ENCODE results near the gene C3orf52. TPM values are rescaled to one million over a fixed set of nuclear protein-coding genes. Genes with fewer than 3 reads are reported as not detected.

C3orf52 gene
- total RNA-seq, 2 donors from 2014 or later, result 35.7 to 35.8 TPM

DNA sequence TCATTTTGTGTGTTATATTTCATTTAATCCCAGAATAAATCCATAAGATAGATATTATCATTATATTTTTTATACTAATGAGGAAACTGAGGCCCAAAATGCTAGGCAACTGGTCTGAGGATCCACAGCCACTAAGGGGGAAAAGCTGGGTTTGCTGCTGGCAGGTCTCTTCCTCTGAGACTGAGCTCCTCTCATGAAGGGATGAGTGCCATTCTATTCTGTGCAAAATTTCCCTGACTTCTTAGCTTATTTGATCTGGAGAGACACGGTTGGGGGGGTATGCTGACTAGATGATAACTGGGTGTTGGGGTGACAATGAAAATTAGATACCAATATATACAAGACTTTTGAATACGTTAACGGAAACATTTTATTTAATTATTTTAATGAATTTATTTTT is 44.9 kb downstream of the C3orf52 start:
- intact Hi-C loops (cut with DNase I, micrococcal nuclease), result loop anchor here in 1 of 2 donors (10.0 kb wide), 1 partner anchor 384 kb away; no protein-coding TSS in a partner anchor
- DNase-seq (no peak), ATAC-seq (no peak)

DNA sequence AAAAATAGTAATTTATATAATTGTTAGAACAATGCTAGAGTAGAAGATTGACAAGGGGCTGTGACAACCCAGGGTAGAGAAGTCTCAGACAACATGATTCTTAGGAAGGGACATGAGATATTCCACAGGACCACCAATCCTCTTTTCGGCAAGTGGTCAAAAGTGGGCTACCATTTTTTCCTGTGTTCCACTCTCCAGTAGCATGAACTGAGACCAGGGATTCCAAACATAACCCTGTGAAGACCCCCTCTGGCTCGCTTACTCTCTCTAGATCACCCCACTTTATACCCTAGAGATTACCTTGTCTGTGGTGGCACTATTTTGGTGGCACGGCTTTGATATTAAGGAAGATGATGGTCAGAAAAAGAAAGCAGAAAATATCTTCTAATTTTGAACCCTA is 45.9 kb downstream of the C3orf52 start:
- intact Hi-C loops (cut with DNase I, micrococcal nuclease), result loop anchor here in 1 of 2 donors (10.0 kb wide), 1 partner anchor 383 kb away; no protein-coding TSS in a partner anchor
- ATAC-seq (no peak), DNase-seq (no peak)

DNA sequence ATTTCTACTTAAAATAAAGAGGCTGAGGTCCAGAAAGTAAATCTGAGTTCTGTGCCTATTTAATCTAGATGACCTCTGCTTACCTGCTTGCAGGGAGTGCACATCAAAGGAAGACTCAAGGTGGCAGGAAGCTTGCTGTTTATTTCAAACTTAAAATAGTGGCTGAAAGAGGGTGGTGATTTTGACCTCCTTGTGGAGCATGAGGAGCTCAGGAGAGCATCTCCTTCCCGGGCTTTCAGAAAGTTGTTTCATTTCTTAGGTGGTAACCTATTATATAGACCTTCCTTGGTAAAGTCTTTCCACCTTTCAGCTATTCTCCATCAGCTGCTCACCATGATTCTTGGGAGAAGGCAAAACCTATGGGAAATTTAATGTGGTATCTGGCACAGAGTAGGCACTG is 46.4 kb downstream of the C3orf52 start:
- no peak for DNase-seq
- ATAC-seq, result no peak
- intact Hi-C loops (cut with DNase I, micrococcal nuclease), result loop anchor here in 1 of 2 donors (10.0 kb wide), 1 partner anchor 382 kb away; no protein-coding TSS in a partner anchor

DNA sequence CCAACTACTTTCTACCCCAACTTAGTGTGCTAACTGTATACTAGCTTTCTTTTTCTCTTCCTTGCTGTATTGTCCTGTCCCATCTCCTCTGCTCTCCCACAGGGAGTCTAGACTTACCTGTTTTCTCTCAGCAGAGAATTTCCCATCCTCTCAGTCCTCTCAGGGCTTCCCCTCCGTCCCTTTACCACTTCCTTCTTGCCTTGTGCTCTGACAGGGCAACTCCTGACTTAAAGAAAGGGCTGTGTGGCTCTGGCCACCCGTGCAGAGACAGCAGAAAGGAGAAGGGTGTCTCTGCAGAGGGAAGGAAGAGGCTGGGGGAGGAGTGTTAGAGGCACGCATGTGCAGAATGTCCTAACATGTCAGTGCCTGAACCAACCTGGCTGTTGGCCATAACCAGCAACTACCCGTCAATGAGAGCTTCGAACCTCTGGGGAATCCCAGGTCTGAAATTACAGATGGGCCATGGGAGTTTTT is 46.8 kb downstream of the C3orf52 start, which contains the start of gene GCSAM:
TSS of gene GCSAM (minus strand) at position 274 of the 474 bp plus-strand sequence. CDS start at position 146, 128 bp downstream.
- intact Hi-C loops (cut with DNase I, micrococcal nuclease), result loop anchor here in 1 of 2 donors (10.0 kb wide), 1 partner anchor 382 kb away; no protein-coding TSS in a partner anchor
- peak; percentile 43 to 55 for DNase-seq
- peak; percentile 33 for ATAC-seq

DNA sequence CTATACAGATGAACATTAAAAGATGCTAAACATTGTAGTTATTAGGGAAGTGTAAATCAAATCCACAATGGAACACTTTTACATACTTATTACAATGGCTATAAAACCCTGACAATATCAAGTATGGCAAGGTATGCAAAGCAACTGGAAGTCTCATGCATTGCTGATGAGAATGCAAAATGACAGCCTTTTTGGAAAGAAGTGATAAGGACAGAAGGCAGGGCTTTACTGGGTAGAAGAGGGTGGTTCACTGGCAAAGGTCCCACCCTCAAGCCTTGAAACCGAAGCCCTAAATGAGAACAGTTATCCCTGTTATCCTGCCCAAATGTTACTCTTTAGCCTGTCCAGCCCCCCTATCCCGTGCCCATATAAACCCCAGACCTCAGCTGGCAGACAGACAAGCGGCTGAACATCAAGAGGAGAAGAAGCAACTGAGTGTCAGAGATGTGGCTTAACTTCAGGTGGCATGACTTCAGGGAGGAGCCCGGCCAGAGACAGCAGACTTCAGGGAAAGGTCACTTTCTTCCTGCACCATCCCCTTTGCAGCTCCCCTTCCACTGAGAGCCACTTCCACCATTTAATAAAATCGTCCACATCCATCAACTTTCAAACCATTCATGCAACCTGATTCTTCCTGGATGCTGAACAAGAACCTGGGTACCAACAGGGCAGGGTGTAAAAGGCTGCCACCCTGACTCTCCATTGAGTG is 47.6 kb downstream of the C3orf52 start:
- intact Hi-C loops (cut with DNase I, micrococcal nuclease), result loop anchor here in 1 of 2 donors (10.0 kb wide), 1 partner anchor 381 kb away; no protein-coding TSS in a partner anchor
- no peak for ATAC-seq
- no peak for DNase-seq

DNA sequence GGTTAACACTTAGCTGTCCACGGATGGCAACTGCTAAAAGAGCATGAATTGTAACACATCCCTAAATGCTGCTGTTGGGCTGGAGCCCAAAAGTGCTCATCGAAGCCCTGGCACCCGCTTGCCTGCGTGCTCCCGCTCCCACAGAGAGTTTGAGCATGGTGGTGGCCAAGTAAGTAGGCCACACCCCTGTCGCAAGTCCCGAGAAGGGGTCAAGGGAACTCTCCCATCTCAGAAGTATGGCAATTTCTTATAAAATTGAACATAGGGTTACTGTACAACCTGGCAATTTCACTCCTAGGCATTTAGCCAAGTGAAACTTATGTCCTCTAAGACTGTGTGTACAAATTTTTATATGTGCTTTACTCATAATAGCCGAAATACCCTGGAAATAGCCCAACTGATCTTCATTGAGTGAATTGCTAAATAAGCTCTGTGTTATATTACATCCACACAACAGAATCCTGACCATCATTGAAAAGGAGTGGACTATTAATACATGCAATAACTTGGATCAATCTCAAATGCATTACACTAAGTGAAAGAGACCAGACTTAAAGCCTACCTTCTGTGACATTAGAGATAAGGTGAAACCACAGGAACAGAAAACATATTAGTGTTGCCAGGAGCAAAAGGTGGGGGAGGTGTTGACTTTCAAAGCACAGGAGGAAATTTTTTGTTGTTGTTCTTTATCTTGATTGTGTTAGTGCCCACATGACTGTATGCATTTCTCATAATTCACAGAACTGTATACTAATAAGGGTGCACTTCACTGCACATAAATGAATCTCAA is 48.3 kb downstream of the C3orf52 start:
- DNase-seq, result no peak
- ATAC-seq, result peak; percentile 38
- intact Hi-C loops (cut with DNase I, micrococcal nuclease), result loop anchor here in 1 of 2 donors (10.0 kb wide), 1 partner anchor 380 kb away; no protein-coding TSS in a partner anchor

DNA sequence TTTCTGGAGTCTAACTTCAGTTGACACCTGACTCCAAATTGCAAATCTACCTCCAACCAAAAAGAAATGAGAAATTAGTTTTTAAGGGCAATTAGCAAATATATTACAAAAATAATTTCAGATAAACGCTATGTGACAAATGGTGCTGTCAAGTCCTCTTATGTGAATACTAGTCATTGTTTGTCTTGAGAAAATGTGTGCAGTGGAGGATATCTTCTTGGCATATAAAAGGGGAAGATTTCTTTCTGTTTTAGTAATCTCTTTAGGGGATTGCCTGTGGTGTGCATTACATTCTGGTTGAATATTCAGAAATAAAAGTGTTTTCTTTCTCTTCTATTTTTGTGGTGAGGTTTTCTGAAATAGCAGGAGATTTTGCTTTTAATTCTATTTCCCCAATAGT is 49.9 kb downstream of the C3orf52 start:
- no peak for DNase-seq
- intact Hi-C loops (cut with DNase I, micrococcal nuclease), result loop anchor here in 1 of 2 donors (10.0 kb wide), 1 partner anchor 379 kb away; no protein-coding TSS in a partner anchor
- ATAC-seq, result no peak

DNA sequence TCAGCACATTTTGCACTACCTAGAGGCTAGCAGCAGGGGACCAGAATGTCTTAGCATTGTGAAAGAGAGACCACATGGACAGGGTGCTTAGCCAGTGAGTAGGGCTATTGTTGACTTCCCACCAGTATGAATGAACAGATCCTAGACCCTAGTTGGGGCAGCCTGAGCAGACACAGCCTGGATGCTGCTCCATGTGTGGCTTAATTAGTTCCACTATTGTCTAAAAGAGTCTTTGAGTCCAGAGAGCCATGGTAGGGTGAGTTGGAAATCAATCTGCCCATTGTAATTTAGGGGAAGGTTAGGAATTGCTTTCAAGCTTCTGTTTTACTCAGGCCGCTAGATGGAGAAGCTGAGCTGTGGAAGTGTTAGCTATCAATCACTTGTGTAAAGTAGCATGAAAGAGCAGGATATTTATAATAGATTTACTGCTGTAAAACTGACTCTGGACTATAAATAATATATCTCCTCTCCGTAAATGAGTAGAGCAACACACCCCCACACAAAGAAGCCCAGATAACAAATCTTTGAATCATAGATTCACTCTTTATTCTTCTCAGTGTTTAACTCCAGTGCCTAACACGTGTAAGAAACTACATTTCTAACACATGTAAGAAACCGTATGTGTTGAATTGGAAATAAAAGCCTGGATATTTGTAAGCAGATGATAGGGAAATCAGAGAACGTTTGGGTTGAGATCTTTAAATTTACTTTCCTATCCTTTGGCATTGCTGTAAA is 50.9 kb downstream of the C3orf52 start:
- intact Hi-C loops (cut with DNase I, micrococcal nuclease), result loop anchor here in 1 of 2 donors (10.0 kb wide), 1 partner anchor 378 kb away; no protein-coding TSS in a partner anchor
- DNase-seq (peak in 1 of 2 donors; percentile 37), ATAC-seq (peak; percentile 76)

DNA sequence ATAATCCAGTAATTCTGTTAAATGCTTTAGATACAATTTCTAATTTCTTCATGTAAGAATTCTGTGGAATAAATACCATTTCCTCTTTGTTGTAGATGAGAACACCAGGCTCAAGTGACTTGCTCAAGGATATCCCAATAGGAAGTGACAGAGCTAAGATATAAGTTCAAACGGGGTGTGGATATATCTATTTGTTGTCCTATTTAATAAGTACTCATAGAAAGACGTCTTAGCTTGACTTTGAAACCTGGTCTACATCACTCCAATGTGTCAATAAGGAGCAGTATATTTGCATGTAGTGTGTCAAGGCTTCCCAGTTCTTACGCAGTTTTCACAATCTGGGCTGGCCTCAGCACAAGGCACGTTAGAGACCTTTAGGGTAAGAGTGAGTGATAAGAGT is 51.6 kb downstream of the C3orf52 start:
- DNase-seq (no peak), ATAC-seq (no peak)
- intact Hi-C loops (cut with DNase I, micrococcal nuclease), result loop anchor here in 1 of 2 donors (10.0 kb wide), 1 partner anchor 377 kb away; no protein-coding TSS in a partner anchor

DNA sequence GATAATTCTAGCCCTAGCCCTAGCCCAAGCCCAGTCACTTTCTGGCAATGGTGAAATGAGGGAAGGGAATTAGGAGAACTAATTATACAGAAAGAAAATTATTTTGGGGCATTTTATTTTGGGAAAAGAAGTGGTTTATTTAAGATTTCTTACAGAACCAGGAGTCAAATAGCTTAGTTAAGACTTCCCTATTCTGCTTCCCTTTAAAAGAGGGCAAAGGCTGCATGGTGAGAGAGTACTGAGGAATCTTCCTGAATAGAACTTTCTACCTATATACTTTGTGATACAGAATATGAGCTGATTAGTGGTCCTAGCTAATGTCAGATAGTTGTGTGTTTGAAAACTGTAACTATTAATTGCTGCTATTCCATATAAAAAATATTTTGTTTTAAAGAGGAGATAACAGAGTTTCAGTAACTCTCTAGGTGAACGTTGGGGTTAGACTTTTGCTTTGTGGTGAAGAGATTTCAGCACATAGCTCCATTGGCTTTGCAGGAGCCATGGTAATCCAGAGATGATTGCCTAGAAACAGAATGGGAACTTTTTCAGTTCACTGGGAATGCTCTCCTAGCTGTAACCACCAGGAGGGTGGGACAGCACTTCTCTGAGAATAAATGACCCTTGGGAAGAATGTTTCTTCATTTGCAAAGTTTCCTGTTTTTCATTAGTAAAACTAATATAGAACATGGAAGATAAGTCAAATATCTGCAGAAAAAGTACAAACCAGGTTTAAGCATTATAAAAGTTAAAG is 52.2 kb downstream of the C3orf52 start:
- ATAC-seq, result no peak
- intact Hi-C loops (cut with DNase I, micrococcal nuclease), result loop anchor here in 1 of 2 donors (10.0 kb wide), 1 partner anchor 376 kb away; no protein-coding TSS in a partner anchor
- no peak for DNase-seq

DNA sequence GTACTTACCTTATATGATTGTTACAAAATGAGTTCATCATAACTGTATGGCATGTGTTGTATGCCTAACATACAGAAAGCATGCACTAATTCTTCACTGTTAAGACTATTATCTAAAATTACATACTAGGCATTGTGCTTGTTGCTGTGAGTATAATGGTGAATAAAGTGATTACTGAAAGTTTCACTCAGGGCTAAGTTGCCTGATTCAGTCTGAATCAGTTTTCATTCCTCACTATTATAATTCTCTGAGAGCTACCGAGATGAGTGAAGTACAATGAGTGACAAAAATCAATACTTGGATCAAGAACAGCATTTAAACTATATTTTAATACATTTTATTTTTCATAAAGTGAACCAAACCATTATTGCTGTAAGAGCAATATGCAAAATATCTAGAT is 54.4 kb downstream of the C3orf52 start:
- no peak for ATAC-seq
- intact Hi-C loops (cut with DNase I, micrococcal nuclease), result no loop called here
- DNase-seq, result no peak

DNA sequence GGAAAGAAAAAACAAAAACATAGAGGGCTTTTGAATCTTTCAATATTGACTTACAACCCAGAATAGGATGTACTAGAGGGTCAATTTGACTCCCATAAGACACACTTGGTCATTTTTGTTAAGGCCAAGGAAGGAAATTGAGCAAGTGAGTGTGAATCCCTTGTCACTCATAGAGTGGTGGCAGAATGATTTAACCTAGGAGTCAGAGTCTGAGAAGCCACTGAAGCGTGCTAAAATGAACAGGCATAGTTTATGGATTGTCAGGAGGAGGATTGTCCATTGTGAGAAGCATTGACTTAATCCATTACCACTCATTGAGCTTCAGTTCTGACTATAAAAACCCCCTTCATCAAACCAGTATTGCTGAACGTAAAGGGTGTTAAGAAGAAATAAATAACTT is 55.1 kb downstream of the C3orf52 start:
- DNase-seq (no peak), ATAC-seq (no peak)
- intact Hi-C loops (cut with DNase I, micrococcal nuclease), result no loop called here

DNA sequence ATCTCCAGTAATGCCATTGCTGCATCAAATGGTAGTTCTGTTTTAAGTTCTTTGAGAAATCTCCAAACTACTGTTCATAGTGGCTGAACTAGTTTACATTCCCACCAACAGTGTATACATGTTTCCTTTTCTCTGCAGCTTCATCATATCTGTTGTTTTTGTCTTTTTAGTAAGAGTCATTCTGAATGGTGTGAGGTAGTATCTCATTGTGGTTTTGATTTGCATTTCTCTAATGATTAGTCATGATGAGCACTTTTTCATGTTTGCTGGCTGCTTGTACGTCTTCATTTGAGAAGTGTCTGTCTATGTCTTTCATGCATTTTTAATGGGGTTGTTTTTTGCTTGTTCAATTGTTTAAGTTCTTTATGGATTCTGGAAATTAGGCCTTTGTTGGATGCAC is 57.1 kb downstream of the C3orf52 start:
- intact Hi-C loops (cut with DNase I, micrococcal nuclease), result no loop called here
- no peak for ATAC-seq
- no peak for DNase-seq

DNA sequence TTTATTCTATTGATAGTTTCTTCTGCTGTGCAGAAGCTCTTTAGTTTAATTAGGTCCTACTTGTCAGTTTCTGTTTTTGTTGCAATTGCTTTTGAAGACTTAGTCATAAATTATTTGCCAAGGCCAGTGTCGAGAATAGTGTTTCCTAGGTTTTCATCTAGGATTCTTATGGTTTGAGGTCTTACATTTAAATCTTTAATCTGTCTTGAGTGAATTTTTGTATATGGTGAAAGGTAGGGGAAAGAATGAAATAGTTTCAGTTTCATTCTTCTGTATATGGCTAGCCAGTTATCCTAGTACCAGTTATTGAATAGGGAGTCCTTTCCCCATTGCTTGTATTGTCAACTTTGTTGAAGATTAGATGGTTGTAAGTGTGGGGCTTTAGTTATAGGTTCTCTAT is 57.5 kb downstream of the C3orf52 start:
- ATAC-seq, result no peak
- DNase-seq, result no peak
- intact Hi-C loops (cut with DNase I, micrococcal nuclease), result no loop called here

DNA sequence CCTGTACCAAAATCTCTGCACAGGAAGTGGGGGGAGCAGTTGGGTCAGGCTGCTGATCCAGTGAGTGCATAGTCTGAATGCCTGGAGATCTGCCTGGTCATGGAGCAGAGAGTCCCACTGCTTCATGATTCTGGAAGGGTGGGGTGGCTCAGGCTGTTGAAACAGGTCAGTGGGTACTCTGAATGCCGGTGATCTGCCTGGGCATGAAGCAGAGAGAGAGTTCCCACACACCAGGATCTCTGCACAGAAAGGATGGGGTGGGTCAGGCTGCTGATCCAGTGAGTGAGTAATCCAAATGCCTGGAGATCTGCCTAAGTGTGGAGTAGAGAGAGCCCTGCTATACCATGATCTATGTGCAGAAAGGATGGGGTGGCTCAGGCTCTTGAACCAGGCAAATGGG is 62.9 kb downstream of the C3orf52 start:
- intact Hi-C loops (cut with DNase I, micrococcal nuclease), result no loop called here
- DNase-seq (no peak), ATAC-seq (no peak)

DNA sequence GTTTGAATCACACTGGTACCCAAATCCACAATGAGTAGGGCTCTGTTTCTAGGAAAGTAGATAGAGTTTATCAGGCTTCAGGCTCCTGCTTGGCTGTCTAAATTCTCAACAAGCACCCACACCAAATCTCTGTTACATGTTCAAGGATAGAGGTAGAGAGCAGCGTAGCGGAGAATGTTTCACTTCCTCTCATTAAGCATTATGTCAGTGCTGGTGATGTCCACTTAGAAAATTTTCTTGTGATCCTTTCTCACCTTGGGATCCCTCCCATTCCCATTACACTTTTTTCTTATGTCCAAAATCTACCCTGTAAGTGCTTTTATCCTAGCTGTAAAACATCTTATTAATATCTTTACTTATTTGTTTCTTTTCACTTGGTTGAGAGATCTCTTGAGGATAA is 81.6 kb downstream of the C3orf52 start:
- intact Hi-C loops (cut with DNase I, micrococcal nuclease), result no loop called here
- no peak for DNase-seq
- no peak for ATAC-seq

Measured in left colon (tissue), 2 donors.